NCI-H2107 treated with DMSO at 0.1 percent for 48 hours (cell line): ENCODE measurements around the gene PLEKHD1.
A peak's percentile ranks its signal among the peaks of the same experiment; 100 is the strongest.

Experiments used
- DNase-seq: peaks from one replicate; lab custom pipeline; 2025; ENCODE audit not compliant: unreplicated experiment; lab: John Stamatoyannopoulos, UW

Gene PLEKHD1

DNA sequence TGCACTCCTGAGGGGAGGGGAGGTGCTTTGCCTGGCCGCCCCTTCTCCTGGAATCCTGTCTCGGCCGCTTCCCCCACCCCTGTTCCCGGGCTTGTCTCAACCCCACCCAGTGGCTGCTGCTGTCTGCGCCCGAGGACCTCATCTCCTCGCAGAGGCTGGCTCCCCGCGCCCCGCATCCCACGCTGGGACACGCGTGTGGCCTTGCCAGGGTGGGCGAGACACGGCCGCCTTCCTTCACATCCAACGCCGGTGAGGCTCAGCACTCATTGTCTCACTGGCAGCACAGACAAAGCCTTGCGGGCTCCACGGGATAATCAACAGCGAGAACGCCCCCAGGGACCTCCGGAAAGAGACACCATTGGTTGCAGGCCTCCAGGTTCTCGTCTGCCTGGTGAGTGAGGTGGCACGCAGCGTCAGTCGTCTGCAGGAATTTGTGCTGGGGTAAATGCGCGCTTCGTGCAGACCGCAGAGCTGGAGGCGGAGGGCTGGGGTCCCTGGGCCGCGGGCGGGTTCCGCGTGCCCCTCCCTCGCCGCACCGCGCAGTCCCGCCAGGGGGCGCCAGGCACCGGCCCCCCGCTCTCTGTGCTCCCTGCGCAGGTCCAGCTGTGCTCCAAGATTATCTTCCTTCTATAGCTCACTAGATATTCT is 63.3 kb downstream of the PLEKHD1 start:
- peak; percentile 60 for DNase-seq

DNA sequence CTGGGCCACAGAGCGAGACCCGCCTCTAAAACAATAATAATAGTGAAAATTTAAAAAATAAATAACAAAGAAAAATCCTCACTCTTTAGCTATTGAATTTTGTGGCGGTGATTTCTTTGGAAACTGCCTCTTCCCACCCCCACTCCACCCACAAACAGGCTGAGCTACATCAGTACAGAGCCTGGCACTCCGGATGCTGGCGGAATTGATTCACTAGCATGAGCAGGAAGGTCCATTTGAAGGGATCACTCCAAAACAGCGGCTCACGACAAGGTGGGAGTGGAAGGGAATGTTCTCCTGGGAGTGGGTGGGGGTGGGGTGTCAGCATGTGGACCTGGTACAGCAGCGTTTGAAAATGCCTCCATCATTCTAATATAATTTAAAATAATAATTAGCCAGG is 64.0 kb downstream of the PLEKHD1 start:
- no peak for DNase-seq

DNA sequence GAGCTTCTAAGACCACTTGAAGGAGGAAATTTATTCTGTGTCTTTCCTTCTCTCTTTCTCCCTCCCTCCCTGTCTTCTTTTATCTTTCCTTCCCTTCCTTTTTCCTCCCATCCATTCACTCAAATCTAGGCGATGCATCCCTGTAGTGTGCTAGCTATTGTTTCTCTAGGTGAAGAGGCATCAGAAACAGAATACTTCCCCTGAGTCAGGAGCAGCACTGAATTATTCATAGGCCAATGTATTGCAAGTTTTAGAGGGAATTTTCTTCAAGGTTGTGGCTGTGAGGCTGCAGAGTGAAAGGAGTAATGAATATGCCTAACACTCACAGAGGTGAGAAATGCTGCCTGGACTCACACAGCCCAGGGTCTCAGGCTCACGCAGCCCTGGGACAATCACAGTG is 67.0 kb downstream of the PLEKHD1 start:
- DNase-seq = no peak

DNA sequence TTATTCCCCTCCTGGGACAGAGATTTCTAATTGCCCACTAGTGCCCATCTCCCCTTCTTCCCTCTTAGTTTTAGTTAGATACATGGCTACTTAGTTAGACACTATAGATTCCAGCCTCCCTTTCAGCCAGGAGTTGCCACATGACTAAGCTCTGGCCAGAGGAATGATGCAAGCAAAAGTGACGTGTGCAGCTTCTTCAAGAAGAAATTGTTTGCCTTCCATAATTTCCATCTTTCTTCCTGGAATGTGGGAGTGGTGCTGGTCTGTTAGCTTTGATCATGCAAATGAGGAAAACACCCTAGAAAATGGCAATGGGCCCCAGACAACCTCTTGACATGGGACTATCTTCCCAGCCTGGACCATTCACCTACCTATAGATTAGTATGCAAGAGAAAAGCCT is 68.7 kb downstream of the PLEKHD1 start:
- no peak for DNase-seq

DNA sequence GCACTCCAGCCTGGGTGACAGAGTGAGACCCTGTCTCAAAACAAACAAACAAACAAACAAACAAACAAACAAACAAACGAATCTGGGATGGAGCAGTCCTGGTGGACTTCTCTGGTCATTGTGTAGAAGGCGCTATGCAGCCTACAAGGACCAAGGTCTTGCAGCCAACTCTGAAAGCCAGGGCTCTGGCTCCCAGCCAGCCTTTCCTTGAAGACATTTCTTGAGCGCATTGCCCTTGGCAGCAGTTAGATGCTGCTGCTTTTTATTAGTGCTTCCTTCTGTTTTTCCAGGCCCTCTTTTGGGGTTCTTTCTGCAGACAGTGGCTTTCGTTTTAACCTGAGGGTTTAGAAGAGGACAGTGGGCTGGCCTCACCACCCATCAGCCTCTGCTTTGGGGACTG is 70.0 kb downstream of the PLEKHD1 start:
- no peak for DNase-seq

DNA sequence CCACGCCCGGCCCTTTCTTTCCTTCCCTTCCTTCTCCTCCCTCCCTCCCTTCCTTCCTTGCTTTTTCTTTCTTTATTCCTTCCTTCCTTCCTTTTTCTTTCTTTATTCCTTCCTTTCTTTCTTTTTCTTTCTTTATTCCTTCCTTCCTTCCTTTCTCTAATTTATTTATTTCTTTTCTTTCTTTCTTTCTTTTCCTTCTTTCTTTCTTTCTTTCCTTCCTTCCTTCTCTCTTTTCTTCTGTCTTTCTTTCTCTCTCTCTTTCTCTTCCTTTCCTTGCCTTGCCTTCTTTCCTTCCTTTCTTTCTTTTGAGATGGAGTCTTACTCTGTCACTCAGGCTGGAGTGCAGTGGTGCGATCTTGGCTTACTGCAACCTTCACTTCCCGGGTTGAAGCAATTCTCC is 74.2 kb downstream of the PLEKHD1 start:
- DNase-seq = no peak

DNA sequence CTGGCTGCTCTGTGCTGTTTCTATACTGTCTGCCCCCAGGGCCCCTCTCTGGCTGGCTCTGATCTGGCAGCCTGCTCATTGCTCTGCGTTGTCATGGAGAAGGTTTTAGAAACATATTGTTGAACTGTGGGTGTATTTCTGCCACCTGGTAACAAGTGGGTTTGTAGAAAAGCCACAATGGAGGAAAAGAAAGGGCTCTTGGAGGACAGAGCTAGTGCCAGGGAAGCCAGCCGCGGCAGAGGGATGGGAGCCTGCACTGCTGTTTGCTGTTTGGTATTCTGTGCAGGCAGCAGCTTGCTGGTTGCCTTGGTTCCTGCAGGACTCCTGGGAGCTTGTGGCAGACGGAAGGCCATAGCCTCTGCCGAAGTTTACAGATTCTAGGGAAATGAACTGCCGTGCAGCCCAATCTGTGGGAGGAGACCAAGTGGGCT is 75.1 kb downstream of the PLEKHD1 start:
- DNase-seq = peak; percentile 87

DNA sequence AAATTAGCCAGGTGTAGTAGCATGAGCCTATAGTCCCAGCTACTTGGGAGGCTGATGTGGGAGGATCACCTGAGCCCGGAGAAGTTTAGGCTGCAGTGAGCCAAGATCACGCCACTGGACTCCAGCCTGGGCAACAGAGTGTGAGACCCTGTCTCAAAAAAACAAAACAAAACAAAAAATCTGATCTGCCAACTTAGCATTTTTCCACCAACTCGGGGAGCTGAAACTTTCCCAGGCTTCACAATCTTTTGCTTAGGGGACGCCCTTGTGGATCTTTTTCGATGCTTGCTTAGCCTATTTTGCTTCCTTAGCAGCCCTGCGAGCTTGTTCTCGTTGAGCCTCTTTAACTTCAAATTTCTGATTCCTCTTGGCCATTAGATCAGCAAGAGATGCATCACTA is 76.3 kb downstream of the PLEKHD1 start:
- DNase-seq = no peak

DNA sequence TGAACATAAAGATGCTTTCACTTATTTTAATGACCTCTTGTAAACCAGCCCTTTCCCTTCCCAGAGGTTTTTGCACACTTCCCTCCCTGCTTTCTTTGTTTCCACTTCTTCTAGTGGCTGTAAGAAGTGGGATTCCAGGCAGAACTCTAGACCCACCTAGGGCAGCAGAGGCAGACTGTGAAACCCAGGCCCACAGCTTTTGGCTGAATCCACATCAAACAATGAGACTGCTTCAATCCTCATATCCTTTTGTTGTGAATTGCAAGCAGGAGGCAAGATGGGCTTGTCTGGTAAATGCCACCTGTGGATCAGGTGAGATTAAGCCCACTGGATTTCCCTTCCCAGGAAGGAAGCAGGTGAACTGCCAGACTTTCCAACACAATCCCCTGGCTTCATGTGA is 77.4 kb downstream of the PLEKHD1 start:
- no peak for DNase-seq

DNA sequence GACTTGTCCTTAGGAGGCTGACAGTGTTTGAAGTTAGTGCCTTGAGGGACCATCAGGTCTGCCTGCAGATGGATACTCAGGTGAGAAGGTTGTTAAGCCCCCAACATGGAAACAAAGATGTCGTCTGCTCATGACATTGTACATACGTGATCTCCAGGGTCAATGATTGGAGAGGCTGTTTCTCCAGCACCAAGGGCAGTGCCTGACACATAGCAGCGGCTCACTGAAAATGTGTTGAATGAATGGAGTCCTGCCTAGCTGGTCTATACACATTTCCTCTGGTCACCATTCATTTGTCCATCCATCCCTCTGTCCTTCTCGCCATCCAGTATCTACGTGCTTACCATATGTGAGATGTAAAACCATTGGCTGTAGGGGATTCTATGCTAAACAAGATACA is 83.0 kb downstream of the PLEKHD1 start:
- no peak for DNase-seq

DNA sequence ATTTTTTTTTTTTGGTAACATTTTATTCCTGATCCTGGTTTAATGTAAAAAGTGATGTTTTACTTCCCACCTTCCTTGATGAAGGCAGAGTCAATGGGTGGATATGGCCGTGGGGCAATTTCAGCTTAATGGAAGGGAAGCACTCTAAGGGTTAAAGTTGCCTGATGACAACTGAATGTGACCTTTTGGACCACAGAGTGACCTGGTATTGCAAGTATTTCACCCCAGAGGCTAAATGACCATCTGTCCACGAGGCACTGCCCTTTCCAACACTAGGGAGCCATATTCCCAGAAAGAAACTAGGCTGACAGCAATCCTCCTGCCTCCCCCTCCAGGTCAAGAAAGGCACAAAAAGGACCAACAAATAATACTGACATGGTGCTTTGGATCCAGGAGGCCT is 85.3 kb downstream of the PLEKHD1 start:
- DNase-seq = no peak

DNA sequence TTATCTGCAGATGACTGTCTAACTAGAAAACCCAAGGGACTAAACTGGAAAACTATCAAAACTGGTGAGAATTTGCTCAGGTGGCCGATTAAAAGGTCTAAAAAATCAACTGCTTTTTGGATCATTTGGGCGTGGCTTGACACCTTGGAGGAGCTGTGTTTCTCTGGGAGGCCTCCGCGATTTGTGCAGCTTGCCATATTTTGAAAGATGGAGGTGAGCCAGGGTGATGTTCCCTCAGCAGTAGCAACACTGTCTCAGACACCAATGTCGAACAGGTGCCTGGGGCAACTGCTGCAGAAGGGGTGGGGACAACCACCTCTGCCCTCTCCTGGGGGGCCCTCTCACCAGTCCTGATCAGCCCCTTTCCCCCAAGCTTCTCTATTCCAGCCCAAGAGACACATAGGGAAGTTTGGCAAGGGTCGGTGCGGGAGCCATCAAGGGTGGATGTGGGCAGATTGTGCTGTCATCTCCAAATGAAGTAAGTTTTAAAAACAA is 86.4 kb downstream of the PLEKHD1 start:
- no peak for DNase-seq

DNA sequence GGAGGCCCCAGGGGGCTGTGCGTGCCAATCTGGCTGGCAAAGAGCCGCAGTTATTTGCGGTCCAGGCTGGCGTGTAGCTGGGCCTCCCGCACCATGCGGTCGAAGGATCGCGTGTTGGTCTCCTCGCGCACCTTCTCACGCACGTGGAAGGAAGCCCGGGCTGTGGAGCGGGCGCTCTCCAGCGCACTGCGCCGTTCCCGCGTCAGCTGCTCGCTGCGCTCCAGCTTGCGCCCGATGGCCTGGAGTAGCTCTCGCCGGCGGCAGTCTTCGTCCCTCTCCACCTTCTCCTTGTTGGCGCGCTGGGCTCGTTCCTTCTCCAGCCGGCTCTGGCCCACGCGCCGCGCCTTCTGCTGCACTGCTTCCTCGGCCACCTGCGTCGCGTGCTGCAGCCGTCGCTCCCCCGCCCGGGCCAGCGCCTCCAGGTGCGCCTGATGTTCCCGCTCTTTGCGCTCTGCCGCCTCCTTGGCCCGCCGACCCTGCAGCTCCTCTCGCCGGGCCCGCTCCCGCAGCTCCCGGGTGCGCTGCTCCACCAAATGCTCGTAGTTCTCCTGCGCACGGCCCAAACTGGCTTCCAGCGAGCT is 87.0 kb downstream of the PLEKHD1 start:
- DNase-seq = no peak

DNA sequence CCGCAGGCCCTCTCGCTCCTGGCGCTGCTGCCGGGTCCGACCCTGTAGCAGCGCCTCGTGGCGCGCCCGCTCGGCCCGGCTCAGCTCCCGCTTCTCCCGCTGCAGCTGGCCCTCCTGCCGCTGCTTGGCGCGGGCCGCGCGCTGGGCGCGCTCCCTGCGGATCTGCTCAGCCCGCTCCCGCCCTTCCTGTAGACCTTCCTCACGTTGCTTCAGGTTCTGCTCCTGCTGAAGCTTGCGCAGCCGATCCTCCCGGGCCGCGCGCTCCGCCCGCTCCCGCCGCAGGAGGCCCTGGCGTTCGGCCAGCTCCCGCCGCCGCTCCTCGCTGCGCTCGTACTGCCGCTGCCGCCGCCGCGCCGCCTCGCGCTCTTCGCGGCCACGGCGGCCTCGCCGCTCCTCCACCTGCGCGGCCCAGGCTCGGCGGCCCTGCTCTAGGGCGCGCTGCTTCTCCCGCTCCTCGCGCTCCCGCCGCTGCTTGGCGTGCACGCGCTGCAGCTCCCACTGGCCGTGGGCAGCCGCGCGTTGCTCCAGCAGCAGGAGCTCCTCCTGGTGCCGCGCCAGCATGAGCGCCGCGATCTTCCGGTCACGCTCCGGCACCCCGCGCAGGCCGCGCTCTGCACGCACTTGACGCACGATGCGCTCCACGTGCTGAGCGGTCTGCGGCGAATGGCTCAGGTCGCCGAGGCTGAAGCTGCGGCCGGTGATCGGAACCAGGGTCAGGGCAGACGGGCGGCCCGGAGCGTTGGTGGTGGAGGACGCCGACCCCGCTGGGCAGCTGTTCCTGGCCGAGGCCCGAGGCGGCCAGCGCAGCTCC is 87.7 kb downstream of the PLEKHD1 start:
- no peak for DNase-seq

DNA sequence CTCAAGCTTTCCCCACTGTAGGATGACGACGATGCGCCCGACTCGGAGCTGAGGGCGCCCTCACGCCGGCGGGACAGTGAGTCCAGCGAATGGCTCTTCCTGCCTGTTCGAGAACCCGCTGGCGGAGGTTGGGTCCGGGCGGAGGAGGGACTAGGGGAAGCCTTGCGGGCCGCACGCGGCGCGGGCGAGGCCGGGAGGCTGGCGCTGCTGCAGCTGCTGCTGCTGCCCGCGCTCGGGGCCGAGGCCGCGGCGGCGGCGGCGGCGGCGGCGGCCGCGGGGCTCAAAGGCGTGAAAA is 88.3 kb downstream of the PLEKHD1 start:
- no peak for DNase-seq

DNA sequence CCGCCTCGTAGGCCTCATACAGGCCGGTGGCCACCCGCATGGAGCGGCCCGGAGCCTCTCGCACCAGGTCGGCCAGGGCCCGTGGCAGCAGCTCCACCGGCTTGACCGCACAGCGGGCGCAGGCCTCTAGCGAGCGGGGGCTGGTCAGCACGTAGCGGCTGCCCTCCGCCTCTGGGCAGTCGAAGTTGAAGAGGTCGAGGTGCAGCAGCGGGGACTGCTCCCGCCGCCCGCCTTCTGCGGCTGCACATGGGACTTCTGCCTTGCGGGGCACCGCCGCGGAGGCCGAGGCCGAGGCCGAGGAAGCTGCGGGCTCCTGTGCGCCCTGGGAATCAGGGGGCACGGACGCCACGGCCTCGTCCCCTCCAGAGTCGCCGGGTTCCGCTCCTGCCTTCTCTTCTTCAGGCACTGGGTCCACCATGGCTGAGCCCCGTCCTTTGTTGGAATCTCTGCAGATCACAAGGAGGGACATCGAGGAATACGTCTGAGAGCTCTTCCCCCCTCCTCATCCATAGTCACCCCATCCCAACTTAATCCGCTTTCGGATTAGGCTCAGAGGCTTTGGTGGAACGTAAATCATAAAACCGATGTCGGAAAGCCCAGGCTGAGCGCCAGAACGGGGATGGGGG is 88.8 kb downstream of the PLEKHD1 start:
- no peak for DNase-seq

DNA sequence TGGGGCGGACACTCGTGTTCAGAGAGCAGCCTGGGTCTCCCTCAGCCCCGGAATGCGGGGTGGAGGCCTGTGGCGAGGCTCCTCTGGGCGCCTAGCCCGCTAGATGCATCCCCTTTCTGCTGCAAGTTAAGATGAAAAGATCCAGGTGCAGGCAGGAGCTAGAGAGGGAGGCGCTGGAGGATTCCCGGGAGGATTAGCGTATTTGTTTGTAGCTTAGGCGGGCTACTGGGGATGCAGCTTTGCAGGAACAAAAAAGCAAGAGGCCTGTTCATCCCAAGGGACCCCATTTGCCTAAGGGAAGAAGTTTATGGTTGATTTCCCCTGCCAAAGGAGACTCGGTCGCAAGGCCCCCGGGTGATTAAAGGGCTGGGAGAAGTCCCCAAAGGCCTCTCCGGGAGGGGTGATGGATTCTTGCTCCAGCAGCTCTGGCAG is 89.3 kb downstream of the PLEKHD1 start:
- DNase-seq = peak; percentile 99

DNA sequence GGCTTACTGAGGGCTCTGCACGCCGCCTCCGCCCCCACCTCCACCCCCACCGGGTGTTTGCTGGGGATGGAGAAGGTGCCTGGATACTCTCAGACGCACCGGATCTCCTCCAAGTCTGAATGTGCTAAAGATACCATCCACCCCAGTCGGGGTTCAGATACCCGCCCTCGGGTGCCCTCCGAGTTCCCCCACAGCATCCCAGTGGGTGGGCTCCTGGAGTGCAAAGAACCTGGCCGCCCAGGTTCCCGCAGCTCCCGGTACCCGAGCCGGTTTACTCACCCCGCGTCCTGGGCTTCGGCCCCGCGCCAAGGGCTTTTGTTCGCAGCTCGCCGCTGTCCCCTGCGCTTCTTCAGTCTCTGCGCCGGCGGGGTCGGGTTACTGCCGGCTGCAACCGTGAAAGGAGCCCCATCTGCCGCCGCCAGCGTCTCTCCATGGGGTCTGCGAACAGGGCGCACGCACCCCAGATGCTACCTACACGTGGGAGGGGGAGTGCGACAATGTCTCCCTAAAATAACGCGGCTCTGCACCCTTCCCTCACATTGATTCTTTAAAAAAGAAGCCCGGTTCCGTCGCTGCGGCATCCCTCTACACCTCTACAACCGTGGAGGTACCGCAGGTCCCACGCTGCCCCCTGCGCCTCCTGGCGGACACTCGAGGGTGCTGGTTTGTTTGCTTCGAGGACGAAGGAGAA is 89.9 kb downstream of the PLEKHD1 start, which contains the start of gene CCDC177:
Gene CCDC177 (minus strand): TSS at position 609 of the 691 bp plus-strand sequence. CDS start 1,249 bp downstream, outside the sequence.
- DNase-seq = peak; percentile 98

DNA sequence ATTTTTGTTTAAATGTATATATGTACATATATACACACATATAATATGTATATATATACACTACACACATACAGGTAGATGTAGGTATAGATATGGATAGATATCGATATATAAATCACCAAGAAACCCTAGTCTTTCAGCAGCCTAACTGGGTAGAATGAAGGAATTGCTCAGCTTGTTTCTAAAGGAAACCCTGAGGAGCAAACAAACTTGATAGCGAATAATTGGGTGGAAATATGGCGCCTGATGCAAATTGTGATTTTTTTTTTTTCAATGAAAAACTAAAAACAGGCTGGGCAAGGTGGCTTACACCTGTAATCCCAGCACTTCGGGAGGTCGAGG is 90.4 kb downstream of the PLEKHD1 start:
- DNase-seq = no peak

DNA sequence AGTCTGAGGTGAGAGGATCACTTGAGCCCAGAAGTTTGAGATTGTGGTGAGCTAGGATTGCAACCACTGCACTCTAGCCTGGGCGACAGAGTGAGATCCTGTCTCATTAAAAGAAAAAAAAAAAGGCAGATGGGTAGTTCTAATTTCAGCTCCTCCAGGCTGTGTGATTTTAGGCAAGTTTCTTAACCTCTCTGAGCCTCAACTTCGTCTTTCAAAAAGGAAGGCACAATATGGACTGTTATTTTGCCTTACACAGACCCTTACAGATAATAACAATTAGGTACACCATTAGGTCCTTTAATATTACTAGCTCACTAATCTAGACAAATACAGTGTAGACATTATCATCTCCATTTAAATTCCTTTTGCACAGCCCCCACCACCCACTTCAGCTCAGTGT is 94.9 kb downstream of the PLEKHD1 start:
- DNase-seq = no peak

DNA sequence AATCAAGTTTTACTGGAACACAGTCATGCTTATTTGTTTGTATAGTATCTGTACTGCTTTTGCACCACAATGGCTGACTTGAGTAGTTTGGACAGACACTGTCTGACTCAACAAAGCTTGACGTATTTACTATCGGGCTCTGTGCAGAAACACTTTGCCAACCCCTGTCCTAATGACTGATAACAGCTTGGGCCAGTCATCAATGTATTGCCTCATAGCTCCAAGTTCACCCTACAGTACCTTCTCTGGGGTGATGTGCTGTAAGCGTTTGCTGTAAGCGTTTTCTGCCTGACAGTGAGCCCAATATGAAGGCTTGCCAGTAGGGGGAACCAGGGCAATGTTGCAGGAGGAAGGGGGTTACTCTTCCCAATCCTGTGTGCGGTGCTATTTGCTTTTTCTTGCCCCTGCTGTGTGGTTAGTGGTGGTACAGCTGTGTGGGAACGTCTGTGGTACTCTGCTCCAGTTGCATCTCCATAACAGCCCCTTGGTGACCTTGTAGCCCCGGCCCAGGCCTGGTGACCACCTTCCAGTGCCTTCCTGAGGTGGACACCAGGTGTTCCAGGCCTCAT is 95.6 kb downstream of the PLEKHD1 start:
- no peak for DNase-seq
